Testis (tissue), 3 donors: ENCODE measurements around the gene WRAP73. TPM values are rescaled to one million over a fixed set of nuclear protein-coding genes. Genes with fewer than 3 reads are reported as not detected.

ENCODE experiments used
- DNase-seq: peaks from one replicate; pipeline ENCODE4 v3.0.0-alpha.2; 2019
- H3K27ac ChIP-seq, 2 donors: fragments of 200-600 bp; sonication (generic); one replicate each; pipeline ENCODE4 v1.5.1; 2019
- H3K27me3 ChIP-seq: fragments of 200-600 bp; sonication (generic); one replicate; pipeline ENCODE4 v1.5.1; 2019
- H3K36me3 ChIP-seq: fragments of 200-600 bp; sonication (generic); one replicate; pipeline ENCODE4 v1.5.1; 2017; ENCODE audit warnings: low read depth; ENCODE audit errors: missing control alignments
- H3K4me1 ChIP-seq: fragments of 200-600 bp; sonication (generic); one replicate; pipeline ENCODE4 v1.5.1; 2019
- H3K4me3 ChIP-seq, 2 donors: fragments of 200-600 bp; sonication (generic); one replicate each; pipeline ENCODE4 v1.5.1; 2017 to 2019
- H3K9me3 ChIP-seq: fragments of 200-600 bp; sonication (generic); one replicate; pipeline ENCODE4 v1.5.1; 2017
- CTCF ChIP-seq, 3 experiments: fragments of 450-650 bp in 2 of 3; fragments of 200-600 bp in 1 of 3; sonication (generic) in 1 of 3; IDR thresholded peaks; one replicate each; pipeline ENCODE4 v1.5.1; 2016 to 2019; ENCODE audit warnings: antibody characterized with exemption in 3 of 3, mild to moderate bottlenecking in 2 of 3, moderate library complexity in 1 of 3
- POLR2A ChIP-seq: fragments of 450-650 bp; IDR thresholded peaks from one replicate; pipeline ENCODE4 v1.6.1; 2017; ENCODE audit warnings: antibody characterized with exemption, mild to moderate bottlenecking, moderate library complexity
- whole genome bisulfite sequencing, 2 donors: methylation state at CpG; one replicate each; pipeline ENCODE4 v1.1.5; 2018; 5-methylcytosine and 5-hydroxymethylcytosine counted together
- intact Hi-C: fragments of 100-400 bp; cut with DNase I; formaldehyde crosslinking; loops from one replicate; pipeline ENCODE4 v1.15.1; 2023; ENCODE audit warnings: low total_unique reads
- polyA plus RNA-seq: library from polyadenylated mRNA; stranded (reverse); fragments of 350-450 nt; fragmentation: Illumina TruSeq; extraction: RNeasy Lipid Tissue Mini Kit (QIAGEN cat#74804); gene quantifications from one replicate; pipeline ENCODE4 v1.2.3, GENCODE V29; 2014; ENCODE audit warnings: low read depth, low replicate concordance; ENCODE audit not compliant: insufficient read depth
- total RNA-seq, 2 donors: library from RNA; depleted of rRNA; stranded (reverse); fragments of >200 nt; gene quantifications; one replicate each; pipeline ENCODE4 v1.2.3, GENCODE V29; 2016

WRAP73 gene
- total and polyA plus RNA-seq, 3 donors from 2014 or later = 26.1 to 34.2 (median 32.5) TPM

GRCh38 chr1:3609016-3609768, 40.7 kb downstream of the WRAP73 start:
- no peak overlapping the region for H3K4me3 ChIP-seq
- no peaks in the 10 kb centered on the region for H3K27me3 ChIP-seq
- no peak for TF ChIP-seq POLR2A
- no peak for TF ChIP-seq CTCF (IDR thresholded peaks at IDR 0.05)
- no peaks in the 10 kb centered on the region for H3K36me3 ChIP-seq
- intact Hi-C loops = no loop called here
- no peak for DNase-seq
- H3K27ac ChIP-seq = no peak overlapping the region
- H3K4me1 ChIP-seq = peaks cover 14% of the 10 kb centered on the region
- WGBS, 2 donors = 80 to 88% methylated on average over 12 to 22 of the region's 22 CpGs
- H3K9me3 ChIP-seq = no peaks in the 10 kb centered on the region

GRCh38 chr1:3608154-3608553, 41.7 kb downstream of the WRAP73 start:
- Histone ChIP-seq H3K9me3 (no peaks in the 10 kb centered on the region), H3K27me3 (no peaks in the 10 kb centered on the region), H3K27ac (no peak overlapping the region), H3K36me3 (no peaks in the 10 kb centered on the region), H3K4me1 (peaks cover 14% of the 10 kb centered on the region), H3K4me3 (no peak overlapping the region)
- TF ChIP-seq POLR2A (no peak), CTCF (IDR thresholded peaks at IDR 0.05) (no peak)
- intact Hi-C loops = no loop called here
- WGBS, 2 donors = 92 to 96% methylated on average over 2 to 6 of the region's 7 CpGs
- no peak for DNase-seq

GRCh38 chr1:3607703-3608065, 42.2 kb downstream of the WRAP73 start:
- H3K27ac ChIP-seq = no peak overlapping the region
- no peak for DNase-seq
- intact Hi-C loops = no loop called here
- no peak overlapping the region for H3K4me3 ChIP-seq
- no peaks in the 10 kb centered on the region for H3K27me3 ChIP-seq
- TF ChIP-seq POLR2A (no peak), CTCF (IDR thresholded peaks at IDR 0.05) (no peak)
- no peaks in the 10 kb centered on the region for H3K9me3 ChIP-seq
- 92 to 93% methylated on average over 18 of the region's 18 CpGs for WGBS, 2 donors
- H3K4me1 ChIP-seq = peaks cover 14% of the 10 kb centered on the region
- no peaks in the 10 kb centered on the region for H3K36me3 ChIP-seq

DNA sequence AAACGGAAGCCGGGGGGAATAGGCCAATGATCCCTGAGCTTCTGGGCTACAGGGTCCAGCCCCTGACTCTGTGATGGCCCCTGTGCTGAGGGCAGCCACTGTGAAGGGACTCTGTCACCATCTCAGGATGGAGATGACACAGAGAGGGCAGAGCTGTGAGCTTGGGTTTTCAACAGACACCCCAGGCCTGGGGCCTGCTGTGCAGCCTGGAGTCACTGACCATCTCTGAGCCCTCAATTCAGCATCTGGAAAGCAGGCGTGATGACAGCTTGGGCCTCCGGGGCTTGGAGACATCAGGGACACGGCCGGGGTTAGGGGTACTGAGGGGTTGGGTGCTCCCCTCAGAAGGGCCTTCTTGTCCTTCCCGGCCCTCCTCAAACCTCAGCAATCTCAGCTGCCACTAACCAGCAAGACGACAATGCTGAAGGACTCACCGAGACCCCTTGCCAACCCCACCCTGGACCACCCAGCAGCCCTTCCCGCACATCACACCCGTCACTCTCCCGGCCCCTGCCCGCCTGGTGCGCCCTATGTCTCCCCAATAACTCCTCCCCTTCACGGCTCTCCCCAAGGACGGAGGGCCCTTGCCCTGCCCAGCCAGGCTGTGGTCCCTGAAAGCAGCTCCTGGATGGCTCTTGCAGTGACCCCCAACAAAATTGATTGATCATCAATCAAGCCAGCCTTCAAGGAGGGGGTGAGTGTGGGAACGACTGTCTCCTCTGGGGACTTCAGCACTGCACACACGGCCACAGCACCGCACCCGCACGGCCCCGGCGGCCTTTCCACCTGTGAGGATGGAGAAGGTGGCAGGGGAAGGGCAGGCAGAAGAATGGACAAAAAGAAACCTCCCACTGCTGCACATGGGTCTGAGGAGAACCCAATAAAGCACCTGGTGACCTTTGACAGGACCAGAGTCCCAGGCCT, 42.9 kb downstream of the WRAP73 start:
- intact Hi-C loops = no loop called here
- TF ChIP-seq POLR2A (no peak), CTCF (IDR thresholded peaks at IDR 0.05) (no peak)
- no peak overlapping the region for H3K4me3 ChIP-seq
- DNase-seq = no peak
- no peaks in the 10 kb centered on the region for H3K36me3 ChIP-seq
- no peaks in the 10 kb centered on the region for H3K9me3 ChIP-seq
- WGBS, 2 donors = 83 to 89% methylated on average over 19 to 23 of the region's 23 CpGs
- H3K27ac ChIP-seq = no peak overlapping the region
- no peaks in the 10 kb centered on the region for H3K27me3 ChIP-seq
- H3K4me1 ChIP-seq = peaks cover 14% of the 10 kb centered on the region
